GM19240 (cell line): ENCODE results near the gene TNFRSF8.

Source experiments
- DNase-seq: peaks from one replicate; pipeline ENCODE4 v3.0.0; 2011; ENCODE audit warnings: low spot score; ENCODE audit not compliant: insufficient read length

The TNFRSF8 gene

DNA sequence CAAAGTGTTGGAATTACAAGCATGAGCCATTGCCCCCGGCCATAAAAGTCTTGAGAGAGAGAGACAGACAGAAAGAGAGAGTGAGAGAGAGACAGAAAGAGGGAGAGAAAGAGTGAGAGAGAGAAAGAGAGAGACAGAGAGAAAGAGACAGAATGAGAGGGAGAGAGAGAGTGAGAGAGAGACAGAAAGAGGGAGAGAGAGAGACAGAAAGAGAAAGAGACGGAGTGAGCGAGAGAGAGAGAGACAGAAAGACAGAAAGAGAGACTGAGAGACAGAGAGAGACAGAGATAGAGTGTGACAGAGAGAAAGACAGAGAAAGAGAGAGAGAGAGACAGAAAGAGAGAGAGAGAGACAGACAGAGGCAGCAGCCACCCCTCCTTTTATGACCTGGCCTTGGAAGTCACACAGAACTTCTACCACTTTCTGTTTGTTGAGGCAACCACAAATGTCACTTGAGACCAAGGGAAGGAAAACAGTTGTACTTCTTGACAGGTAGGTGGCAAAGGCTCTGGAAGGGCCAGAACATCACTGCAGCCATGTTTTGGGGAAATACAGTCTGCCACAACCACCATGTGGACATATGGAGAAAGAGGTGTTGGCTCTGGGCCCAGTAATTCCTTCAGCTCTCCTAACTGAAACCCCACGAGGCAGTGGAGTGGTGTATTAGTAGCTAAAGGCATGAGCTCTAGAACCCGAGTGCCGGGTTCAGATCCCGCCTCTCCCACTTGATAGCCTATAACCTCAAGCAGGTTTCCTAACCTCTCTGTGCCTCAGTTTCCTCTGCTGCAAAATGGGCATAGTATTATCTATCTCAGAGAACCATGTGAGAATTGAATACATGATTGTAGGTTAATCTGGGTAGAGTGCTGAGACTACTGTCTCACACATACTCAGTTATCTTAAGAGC, 50.6 kb downstream of the TNFRSF8 start:
- no peak for DNase-seq

DNA sequence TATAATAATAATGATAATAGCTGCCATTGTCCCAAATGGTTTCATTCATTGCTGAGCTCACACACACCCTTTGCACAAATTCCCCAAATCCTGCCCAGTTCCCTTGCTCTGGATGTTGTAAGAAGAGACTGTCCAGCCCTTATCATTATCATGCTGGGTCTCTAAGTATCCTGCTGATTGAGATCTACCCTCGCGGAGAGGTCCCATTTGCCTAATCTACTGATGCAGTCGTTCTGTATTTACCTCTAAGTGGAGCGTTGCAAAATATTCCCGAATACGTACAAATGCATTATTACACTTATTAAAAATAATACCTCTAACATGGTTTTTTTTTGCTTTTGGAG, 51.2 kb downstream of the TNFRSF8 start:
- no peak for DNase-seq

DNA sequence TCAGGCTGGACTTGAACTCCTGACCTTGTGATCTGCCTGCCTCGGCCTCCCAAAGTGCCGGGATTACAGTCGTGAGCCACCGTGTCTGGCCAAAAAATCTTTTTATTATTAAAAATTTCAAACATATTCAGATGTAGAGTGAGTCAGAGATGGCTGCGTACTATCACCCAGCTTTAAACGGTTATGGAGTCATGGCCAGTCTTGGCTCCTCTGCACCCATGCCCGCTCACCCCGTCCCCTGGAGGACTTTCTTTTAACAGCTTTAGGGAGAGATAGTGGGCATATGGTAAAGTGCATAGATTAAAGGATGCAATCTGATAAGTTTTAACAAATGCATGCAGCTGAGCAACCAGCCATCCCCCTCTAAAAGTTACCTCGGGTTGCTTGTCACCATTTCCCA, 51.8 kb downstream of the TNFRSF8 start:
- DNase-seq = no peak

DNA sequence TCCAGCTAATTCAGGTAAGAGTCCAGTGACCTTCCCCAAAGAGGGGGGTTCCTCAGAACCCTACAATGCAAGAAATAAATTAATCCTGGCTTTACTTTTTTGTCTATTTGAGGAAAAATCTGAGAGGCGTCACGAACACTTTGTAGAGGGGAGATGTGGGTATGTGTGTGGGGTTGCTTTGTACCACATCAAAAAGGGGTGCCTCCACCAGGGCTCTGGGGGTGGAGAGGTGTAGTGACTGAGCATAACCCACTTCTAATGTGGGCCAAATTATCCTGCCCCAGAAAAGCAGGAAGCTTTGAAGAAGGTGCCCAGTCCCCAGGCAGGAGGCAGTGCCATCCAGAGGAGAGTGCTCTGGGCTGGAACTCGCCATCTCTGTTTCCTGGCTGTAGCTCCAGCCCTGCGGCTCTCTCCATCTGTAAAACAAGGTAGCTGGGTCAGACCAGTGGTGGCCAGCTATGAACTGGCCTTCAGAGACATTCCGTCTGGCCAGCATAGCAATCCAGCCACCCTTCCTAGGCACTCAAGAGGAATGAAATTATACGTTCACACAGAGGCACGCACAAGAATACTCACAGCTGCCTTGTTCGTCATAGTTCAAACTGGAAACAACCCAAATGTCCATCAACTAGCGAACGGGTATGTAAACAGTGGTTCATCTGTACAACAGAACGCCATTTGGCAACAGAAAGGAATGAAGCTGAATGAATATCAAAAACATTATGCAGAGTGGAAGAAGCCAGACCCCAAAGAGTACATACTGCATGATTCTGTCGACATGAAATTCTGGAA, 58.3 kb downstream of the TNFRSF8 start:
- no peak for DNase-seq

DNA sequence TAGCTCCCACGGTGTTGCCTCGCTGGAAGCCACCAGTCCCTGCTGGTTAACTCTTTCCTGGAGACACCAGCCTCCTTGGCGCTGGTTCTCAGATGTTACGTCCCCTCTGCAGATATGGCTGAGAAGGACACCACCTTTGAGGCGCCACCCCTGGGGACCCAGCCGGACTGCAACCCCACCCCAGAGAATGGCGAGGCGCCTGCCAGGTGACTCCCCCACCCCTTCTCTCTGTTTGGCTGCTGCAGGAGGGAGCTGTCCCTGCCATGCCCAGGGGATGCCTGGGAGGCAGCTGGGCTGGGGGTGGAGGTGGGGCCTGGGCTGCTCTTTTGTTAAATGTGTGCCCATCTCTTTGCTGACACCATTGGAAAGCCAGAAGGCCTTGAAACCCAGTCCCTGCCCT, 60.1 kb downstream of the TNFRSF8 start:
- no peak for DNase-seq

DNA sequence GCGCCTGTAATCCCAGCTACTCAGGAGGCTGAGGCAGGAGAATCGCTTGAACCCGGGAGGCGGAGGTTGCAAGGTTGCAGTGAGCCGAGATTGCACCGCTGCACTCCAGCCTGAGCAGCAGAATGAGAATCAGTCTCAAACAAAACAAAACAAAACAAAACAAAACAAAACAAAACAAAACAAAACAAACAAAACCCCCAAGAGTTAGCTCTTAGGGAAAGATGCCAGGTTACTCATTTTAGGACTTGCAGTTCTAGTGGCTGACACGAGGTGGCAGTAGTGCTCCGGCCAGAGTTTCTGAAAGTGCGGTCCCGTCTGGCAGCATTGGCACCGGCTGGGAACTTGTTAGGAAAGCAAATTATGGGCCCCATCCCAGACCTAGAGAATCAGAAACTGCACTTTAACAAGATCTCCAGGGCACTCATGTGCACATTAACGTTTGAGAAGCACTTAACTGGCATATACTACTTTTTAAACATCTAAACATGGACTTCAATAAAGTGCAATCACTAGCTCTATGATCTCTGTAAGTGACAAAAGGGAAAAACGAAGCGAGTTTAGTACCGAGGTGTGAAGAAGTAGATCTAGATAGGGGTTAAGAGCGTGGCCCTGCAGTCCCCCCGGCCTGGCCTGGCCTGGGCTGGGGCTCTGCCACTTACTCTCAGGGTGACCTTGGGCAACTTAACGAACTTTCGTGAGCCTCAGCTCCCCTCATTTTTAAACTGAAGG, 61.8 kb downstream of the TNFRSF8 start:
- no peak for DNase-seq

DNA sequence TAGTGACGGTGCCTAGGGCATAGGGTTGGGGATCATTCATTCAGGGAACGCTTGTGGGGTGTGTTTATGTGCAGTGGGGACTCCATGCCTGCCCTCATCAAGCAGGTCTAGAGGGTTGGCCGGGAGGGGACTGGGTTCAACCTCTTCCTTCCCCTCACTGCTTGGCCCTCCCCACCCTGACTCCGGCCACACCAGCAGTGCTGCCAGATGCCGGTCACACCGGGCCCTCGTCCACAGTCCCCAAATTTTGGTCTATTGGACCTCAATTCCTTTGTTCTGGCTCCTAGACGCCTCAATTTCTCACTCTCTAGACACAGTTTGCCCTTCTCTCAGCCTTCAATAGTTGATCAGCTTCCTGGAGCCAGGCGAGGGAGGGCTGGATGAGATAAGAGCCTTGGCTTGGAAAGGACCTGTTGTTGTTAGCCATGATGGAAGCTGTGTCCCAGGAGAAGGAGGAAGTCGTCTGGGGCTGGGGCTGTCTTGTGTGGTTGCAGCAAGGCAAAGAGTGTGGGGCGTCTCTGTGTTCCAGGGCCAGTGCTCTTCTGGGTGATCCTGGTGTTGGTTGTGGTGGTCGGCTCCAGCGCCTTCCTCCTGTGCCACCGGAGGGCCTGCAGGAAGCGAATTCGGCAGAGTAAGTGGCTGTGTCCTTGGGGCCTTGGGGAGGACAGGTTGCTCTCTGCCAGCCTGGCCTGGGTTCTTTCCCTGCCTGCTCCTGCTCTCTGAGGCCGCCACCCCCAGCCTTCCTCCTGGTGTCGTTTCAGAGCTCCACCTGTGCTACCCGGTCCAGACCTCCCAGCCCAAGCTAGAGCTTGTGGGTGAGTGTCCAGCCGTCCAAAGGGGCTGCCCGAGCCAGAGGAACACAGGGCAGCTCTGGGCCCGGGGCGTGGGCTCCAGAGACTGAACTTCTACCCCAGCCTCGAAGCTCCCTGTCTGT, 62.6 kb downstream of the TNFRSF8 start:
- no peak for DNase-seq

DNA sequence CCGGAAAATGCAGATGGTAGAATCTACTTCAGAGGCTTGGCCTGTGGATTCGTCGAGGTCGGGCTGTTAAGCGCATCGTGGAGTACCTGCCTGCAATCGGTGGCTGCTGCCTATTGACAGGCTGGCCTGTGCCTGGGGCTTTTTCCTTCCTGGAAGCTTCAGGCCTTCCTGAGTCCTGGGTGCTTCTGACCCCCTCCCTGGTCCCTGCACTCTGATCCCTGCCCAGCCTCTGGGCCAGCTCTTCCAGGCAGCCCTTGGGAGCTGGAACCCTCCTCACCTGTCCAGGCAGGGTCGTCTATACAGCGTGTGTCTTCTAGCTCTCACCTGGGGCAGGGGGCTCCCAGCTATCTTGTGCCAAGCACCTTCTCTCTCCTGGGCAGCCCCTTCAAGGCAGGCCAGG, 63.7 kb downstream of the TNFRSF8 start:
- DNase-seq = no peak

DNA sequence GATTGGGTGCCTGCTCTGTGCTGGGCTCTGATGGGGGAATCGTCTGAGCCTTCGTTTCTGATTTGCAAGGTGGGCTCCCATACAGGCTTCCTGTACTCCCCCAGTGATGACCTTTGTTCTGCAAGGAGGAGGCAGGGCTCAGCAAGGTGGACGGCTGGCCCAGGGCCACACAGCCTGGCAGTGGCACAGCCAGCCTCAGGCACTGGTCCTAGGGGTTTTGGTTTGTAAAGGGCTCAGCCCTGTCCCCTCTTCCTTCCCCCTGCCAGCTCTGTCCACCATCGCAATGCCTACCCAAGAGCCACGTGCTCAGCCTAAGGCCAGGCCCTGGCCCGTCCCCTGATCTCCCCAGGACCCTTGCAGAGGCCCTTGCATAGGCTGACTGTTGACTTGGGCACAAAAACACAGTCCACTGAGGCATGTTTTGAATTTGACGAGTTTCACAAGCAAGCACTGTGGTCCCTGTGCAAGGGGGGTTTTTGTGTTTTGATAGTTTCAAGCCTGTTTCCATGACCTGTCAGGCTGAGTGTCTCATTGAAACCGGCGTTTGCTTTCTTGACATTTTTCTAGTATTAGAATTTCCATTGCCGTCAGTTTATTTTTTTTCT, 64.2 kb downstream of the TNFRSF8 start:
- no peak for DNase-seq

DNA sequence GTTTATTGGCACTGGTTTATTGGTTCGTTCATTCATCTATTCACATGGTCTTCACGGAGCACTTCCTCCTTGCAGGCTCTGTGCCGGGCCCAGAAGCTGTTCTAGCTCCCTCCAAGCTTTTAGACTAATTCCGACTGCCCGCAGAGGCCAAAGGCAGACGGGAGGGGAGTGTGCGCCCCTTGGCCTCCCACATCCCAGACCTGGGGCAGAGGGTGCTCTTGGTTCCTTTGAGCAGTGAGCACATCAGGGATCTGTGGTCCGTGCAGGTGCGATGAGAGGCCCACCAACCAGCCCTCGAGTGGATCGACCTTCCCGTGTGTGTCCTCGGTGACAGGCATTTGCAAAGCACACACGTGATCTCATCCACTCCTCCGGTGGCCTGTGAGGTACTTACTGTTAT, 65.0 kb downstream of the TNFRSF8 start:
- no peak for DNase-seq

DNA sequence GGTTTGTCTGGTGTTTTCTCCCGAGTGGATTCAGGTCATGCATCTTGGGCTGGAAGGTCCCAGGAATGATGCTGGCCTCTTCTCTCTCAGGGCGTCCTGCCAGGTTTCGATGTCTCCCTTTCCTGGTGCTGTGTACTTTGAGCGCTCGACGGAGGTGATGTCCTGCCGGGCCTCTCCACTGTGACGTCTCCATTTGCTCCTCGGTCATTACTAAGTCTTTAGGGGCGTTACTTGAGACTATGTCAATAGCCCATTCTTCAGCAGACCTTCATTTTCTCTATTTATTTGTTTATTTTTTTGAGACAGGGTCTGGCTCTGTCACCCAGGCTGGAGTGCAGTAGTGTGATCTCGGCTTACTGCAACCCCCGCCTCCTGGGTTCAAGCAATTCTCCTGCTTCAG, 66.5 kb downstream of the TNFRSF8 start:
- no peak for DNase-seq

DNA sequence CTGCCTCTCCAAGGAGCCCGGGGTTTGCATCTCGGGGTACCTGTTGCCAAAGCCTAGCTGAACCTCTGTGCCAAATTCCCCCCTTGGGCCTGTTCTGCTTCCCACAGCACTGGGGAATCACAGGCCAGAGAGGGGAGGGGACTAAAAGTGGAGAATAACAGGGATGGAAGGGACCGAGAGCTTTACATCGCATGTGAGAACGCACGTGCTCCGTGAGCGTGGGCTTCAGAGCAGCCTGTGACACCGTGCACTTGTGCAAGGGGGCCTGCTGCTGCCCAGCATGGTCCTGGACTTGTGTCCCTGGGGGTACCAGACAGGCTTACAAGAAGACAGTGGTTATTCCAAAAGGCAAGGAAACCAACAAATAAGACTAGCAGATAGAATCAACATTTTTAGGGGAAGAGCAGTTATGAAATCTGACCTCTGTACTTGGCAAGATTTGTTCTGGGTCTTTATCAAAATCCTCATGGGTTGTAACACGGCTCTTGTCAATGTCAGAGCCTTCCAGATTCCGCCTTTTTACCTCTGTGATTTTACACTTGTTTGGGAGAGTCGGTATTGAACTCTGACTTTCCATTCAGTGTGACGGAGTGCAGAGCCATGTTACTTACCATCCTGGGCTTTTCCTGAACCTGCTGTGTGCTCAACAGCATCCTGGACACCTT, 67.5 kb downstream of the TNFRSF8 start:
- no peak for DNase-seq

DNA sequence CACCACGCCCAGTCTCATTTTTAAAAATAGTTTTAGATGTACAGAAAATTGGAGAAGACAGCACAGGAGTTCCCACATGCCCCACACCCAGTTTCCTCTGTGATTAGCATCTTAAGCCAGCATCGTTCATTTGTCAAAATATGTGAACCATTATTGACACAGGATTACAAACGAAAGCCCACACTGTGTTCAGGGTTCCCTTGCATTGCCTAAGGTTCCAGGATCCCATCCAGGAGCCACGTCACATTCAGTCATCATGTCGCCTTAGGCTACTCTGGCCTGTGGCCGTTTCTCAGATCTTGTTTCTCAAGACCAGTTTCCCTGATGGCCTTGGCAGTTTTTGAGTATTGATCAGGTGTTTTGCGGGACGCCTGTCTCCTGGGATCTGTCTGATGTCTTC, 69.0 kb downstream of the TNFRSF8 start:
- DNase-seq = no peak

DNA sequence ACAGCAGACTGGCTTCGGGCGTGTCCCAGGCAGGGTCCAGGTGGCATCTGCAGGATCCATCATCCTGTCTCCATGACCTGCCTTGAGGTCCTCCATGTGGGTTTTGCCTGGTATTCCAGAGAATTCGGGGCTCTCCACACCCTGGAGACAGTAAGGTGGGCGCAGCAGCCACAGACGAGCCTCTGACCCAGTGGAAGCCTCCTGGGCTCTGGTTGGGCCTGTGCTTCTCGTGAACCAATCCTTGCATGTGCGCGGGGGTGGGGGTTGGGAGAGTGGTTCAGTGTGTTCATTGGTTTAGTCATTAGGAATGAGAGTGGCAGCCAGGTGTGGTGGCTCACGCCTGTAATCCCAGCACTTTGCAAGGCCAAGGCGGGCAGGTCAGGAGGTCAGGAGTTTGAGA, 71.6 kb downstream of the TNFRSF8 start:
- DNase-seq = no peak

DNA sequence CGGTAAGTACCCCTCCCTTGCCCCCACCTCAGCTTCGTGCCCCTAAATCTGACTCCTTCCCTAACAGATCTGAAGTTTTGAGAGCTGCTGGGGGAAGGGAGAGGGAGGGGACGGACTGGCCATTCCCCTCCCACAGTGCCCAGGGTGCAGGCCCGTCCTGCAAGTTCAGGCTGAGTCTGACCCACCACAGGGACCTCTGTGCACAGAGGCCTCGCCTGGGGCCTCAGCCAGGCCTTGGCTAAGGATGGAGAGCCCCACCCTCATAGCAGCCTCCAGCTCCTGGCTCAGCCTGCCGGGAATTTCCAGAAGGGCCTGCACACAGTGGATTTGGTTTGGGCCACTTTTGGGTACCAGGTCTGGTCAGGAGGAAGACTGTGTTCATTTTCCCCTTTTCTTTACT, 72.5 kb downstream of the TNFRSF8 start:
- DNase-seq = no peak

DNA sequence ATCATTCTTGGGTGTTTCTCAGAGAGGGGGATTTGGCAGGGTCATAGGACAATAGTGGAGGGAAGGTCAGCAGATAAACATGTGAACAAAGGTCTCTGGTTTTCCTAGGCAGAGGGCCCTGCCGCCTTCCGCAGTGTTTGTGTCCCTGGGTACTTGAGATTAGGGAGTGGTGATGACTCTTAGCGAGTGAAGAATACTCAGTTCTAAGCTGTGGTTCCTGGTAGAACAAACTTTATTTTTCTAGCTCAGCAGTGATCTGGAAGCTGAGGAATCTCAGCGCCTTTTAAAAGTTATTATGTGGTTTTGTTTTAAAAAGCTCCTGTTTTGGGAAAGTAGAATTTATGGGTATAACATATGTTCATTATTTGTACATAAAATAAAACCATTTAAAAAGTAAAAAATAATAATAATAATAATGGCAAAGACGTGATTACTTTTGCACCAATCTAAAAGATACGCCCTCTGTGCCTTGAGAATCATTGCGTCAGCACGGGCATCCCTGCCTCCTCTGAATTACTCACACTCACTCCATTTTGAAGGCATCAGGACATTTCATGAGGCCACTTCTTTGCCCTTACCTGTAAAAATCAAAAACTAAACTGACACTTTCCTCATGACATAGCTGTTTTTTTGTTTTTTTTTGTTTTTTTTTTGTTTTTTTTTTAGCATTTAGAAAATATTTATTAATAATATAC, 74.0 kb downstream of the TNFRSF8 start:
- DNase-seq = no peak

DNA sequence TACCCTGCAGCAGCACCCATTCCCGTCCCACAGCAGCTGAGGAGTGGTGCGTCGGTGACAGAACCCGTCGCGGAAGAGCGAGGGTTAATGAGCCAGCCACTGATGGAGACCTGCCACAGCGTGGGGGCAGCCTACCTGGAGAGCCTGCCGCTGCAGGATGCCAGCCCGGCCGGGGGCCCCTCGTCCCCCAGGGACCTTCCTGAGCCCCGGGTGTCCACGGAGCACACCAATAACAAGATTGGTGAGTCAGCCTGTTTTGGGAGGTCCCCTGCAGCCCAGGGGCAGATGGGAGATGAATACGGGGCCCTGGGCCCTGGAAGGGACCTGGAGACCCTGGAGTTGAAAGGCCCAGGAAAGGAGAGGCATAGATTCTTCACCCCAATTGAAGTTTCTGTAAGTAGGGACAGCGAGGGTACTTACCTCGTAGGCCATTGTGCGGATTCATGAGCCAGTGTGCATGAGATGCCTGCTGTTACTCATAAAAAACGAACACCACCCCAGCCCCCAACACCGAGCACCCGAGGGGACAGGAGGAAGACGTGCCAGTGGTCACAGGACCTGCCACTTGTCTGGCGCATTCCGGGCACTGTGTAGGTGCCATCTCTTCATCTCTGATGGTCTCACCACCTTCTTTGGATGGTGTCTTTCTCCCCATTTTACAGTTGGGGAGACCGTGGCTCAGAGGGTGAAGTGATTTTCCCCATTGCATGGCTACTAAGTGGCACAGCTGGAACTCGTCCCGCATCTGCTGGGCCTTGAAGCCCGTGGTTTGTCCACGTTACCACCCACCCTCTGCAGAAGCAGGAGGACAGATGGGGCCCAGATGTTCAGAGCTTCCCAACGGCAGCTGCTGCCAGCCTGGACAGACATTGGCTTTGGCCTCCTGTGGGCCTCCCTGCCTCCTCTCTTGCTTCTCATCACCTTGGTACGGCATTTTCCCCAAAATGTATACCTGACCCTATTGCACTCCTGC, 75.4 kb downstream of the TNFRSF8 start:
- no peak for DNase-seq

DNA sequence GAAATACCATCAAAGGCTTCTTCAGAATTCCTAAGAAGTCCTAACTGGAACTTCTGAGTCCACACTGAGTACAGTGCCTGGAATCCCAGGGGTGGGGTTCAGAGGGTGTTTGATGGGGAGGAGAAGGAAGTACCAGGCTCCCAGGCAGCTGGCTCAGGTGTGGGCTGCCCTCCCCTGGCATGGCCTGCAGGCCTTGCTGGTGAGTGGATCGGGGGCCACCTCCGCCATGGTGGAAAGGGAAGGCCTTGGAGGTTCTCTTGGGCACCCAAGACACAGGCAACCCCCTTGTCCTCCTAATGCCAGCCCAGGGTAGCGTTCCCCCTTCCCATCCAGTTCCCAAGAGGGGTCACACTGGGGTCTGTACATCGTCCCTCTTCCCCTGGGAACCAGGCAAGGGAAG, 76.9 kb downstream of the TNFRSF8 start:
- DNase-seq = no peak
